MM.1S (cell line): ENCODE measurements around the gene NEBL.

Experiments used
- DNase-seq: peaks from one replicate; pipeline ENCODE4 v3.0.0-alpha.2; 2015
- H2AFZ ChIP-seq: fragments of 300-600 bp; sonication (generic); 2 replicates; pipeline ENCODE4 v1.6.0; 2016; ENCODE audit warnings: antibody characterized with exemption, low read length
- H3F3A ChIP-seq: fragments of 300-600 bp; sonication (generic); 2 replicates; pipeline ENCODE4 v1.6.1; 2016; ENCODE audit warnings: mild to moderate bottlenecking, antibody characterized with exemption, low read length, moderate library complexity, mixed read lengths; ENCODE audit not compliant: insufficient read depth
- H3K27ac ChIP-seq: fragments of 300-600 bp; sonication (generic); 2 replicates; pipeline ENCODE4 v1.5.1; 2016; ENCODE audit warnings: mild to moderate bottlenecking, low read length
- H3K27me3 ChIP-seq: fragments of 300-600 bp; sonication (generic); replicated peaks from 2 replicates; pipeline ENCODE4 v1.6.0; 2016; ENCODE audit warnings: low read length; ENCODE audit not compliant: insufficient read depth
- H3K36me3 ChIP-seq: fragments of 300-600 bp; sonication (generic); replicated peaks from 2 replicates; pipeline ENCODE4 v1.6.1; 2016; ENCODE audit warnings: mild to moderate bottlenecking, low read length, mixed read lengths; ENCODE audit not compliant: insufficient read depth
- H3K4me1 ChIP-seq: fragments of 300-600 bp; sonication (generic); 2 replicates; pipeline ENCODE4 v1.6.1; 2016; ENCODE audit warnings: low read length, mixed read lengths
- H3K4me2 ChIP-seq: fragments of 300-600 bp; sonication (generic); 2 replicates; pipeline ENCODE4 v1.6.0; 2016; ENCODE audit warnings: low read depth, low read length
- H3K4me3 ChIP-seq: fragments of 300-600 bp; sonication (generic); 2 replicates; pipeline ENCODE4 v1.5.1; 2016; ENCODE audit warnings: low read length, mixed read lengths
- H3K79me2 ChIP-seq: fragments of 300-600 bp; sonication (generic); 2 replicates; pipeline ENCODE4 v1.6.1; 2016; ENCODE audit warnings: mixed run types, low read length, mixed read lengths
- H3K9ac ChIP-seq: fragments of 300-600 bp; sonication (generic); 2 replicates; pipeline ENCODE4 v1.6.1; 2016; ENCODE audit warnings: low read length, mixed read lengths
- H3K9me2 ChIP-seq: fragments of 300-600 bp; sonication (generic); replicated peaks from 2 replicates; pipeline ENCODE4 v1.6.1; 2016; ENCODE audit warnings: mild to moderate bottlenecking, low read length, mixed read lengths; ENCODE audit not compliant: insufficient read depth
- H3K9me3 ChIP-seq: fragments of 300-600 bp; sonication (generic); replicated peaks from 2 replicates; pipeline ENCODE4 v1.6.1; 2016; ENCODE audit warnings: mild to moderate bottlenecking, low read length, mixed read lengths; ENCODE audit not compliant: insufficient read depth
- H4K20me1 ChIP-seq: fragments of 300-600 bp; sonication (generic); 2 replicates; pipeline ENCODE4 v1.6.1; 2016; ENCODE audit warnings: mild to moderate bottlenecking, low read length, moderate library complexity, mixed read lengths; ENCODE audit not compliant: insufficient read depth
- EZH2 ChIP-seq: fragments of 300-600 bp; sonication (generic); optimal IDR thresholded peaks from 2 replicates; pipeline ENCODE3; 2017; ENCODE audit warnings: low read depth, mild to moderate bottlenecking, antibody characterized with exemption, low read length, mixed read lengths
- EZH2phosphoT487 ChIP-seq: fragments of 300-600 bp; sonication (generic); IDR thresholded peaks from 2 replicates; pipeline ENCODE4 v1.6.1; 2018; ENCODE audit warnings: antibody characterized with exemption, low read length
- TF ChIP-seq, protein P1 (sequence below): fragments of 300-600 bp; sonication (generic); IDR thresholded peaks from 2 replicates; pipeline ENCODE4 v1.5.1; 2016; ENCODE audit warnings: antibody characterized with exemption, low read length, mixed read lengths

The NEBL gene

DNA sequence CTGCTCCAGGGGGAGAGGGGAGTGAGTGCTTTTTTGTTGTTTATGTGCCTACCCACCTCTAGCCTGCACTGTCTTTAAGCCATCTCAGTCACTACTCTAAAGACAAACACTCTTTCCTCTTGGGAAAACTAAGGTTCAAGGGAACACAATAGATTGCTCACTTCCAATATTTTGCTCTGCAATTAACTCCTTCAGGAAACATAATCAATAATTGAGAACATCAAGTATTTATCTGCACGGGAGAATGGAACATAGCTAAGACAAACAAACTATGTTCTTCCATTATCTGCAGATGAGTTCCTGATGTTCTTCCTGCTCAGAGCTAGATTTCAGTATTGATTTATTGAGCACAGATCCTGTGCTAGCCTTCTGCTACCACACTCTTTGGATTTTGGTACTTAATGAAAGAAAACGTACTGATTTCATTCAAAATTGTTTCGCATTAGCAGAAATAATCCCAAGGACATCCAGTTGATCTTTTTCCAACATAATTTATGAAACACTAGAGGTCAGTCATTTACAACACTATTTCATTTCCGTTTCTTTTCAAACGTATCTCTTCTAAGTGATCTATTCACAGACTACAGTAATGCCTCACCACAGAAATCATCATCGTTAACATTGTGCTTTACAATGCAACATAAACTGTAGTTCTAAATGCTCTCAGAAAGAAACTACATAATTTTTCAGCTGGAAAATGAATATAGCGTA, 8.3 kb downstream of the NEBL start:
- Histone ChIP-seq H3K4me3 (no peak overlapping the region), H3F3A (no peaks in the 10 kb centered on the region), H4K20me1 (no peaks in the 10 kb centered on the region), H3K9me3 (no peaks in the 10 kb centered on the region), H3K9ac (no peak overlapping the region), H3K4me1 (peaks cover 6% of the 10 kb centered on the region), H3K27me3 (no peaks in the 10 kb centered on the region), H3K4me2 (no peak overlapping the region), H3K27ac (no peak overlapping the region), H3K9me2 (no peaks in the 10 kb centered on the region), H3K36me3 (no peaks in the 10 kb centered on the region), H3K79me2 (no peaks in the 10 kb centered on the region), H2AFZ (no peak overlapping the region)
- TF ChIP-seq EZH2 (no peak), EZH2phosphoT487 (no peak)
- TF ChIP-seq, protein P1, sequence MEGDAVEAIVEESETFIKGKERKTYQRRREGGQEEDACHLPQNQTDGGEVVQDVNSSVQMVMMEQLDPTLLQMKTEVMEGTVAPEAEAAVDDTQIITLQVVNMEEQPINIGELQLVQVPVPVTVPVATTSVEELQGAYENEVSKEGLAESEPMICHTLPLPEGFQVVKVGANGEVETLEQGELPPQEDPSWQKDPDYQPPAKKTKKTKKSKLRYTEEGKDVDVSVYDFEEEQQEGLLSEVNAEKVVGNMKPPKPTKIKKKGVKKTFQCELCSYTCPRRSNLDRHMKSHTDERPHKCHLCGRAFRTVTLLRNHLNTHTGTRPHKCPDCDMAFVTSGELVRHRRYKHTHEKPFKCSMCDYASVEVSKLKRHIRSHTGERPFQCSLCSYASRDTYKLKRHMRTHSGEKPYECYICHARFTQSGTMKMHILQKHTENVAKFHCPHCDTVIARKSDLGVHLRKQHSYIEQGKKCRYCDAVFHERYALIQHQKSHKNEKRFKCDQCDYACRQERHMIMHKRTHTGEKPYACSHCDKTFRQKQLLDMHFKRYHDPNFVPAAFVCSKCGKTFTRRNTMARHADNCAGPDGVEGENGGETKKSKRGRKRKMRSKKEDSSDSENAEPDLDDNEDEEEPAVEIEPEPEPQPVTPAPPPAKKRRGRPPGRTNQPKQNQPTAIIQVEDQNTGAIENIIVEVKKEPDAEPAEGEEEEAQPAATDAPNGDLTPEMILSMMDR, result no peak
- no peak for DNase-seq

DNA sequence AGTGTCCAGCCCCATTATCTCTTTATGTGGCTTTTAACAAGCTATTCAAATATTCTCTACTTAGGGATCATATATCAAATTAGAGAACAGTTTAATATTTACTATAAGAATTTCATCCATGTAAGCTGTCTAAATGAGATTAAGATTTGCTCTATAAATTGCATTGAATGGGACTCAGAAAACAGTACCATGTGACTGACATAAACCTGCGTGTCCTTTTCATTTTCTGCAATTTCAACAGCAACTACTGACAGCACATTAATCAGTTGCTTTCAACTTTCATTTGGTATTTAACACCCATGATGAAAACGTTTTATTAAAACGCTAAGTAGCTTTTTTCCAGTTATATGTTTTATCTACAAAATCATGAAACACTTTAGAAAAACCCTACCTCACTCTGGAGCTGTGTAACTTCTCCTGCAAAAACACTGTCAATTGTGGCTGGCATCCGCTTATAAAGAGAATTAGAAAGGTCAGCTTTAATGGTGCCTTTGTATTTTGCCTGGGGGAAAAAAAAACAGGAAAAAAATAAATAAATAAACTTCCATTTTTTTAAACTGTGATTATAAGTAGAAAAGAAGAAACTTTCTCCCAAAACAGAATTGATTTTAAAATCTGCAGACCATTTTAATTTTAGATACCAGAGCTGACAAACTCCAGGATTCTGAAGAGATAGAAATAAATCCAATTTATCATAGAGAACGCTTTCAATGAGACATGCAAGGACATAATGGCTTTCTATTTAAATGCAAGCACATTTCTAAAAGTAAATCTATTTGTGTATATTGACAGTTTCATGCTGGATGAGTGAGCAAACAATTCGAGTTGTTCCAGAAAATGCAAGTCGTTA, 9.2 kb downstream of the NEBL start:
- H3K36me3 ChIP-seq, result no peaks in the 10 kb centered on the region
- H3K4me2 ChIP-seq, result no peak overlapping the region
- no peak overlapping the region for H2AFZ ChIP-seq
- no peaks in the 10 kb centered on the region for H3K27me3 ChIP-seq
- H3K9me3 ChIP-seq, result no peaks in the 10 kb centered on the region
- no peaks in the 10 kb centered on the region for H3K9me2 ChIP-seq
- no peaks in the 10 kb centered on the region for H3K79me2 ChIP-seq
- no peak for DNase-seq
- no peak overlapping the region for H3K27ac ChIP-seq
- peaks cover 6% of the 10 kb centered on the region for H3K4me1 ChIP-seq
- H3K4me3 ChIP-seq, result no peak overlapping the region
- no peaks in the 10 kb centered on the region for H4K20me1 ChIP-seq
- TF ChIP-seq EZH2 (no peak), EZH2phosphoT487 (no peak)
- TF ChIP-seq, protein P1, result no peak
- no peak overlapping the region for H3K9ac ChIP-seq
- H3F3A ChIP-seq, result no peaks in the 10 kb centered on the region

DNA sequence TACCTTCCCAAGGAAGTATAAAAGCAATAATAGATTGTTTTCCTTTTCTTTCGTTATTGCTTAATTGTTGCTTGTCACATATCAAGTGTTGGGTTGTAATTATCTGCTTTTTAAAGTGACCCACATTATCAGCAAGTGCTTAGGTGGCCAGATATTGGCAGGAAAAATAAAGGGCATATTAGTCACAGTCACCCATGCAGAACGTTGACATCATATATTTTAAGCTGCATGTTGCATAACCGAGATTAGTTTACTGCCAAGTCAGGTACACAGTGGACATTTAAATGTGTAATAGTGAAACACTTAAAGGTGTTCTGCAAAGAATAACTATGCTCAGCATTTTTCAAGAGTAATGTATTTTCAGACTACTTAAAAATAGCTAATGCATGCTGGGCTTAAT, 11.4 kb downstream of the NEBL start:
- Histone ChIP-seq H4K20me1 (no peaks in the 10 kb centered on the region), H3K79me2 (no peaks in the 10 kb centered on the region), H3K9ac (no peak overlapping the region), H3K27me3 (no peaks in the 10 kb centered on the region), H2AFZ (no peak overlapping the region), H3K9me3 (no peaks in the 10 kb centered on the region), H3K4me2 (peak overlapping the region; percentile 14; the same call in 1 of the 2 replicates), H3K4me1 (peaks cover 6% of the 10 kb centered on the region), H3F3A (no peaks in the 10 kb centered on the region), H3K36me3 (no peaks in the 10 kb centered on the region), H3K9me2 (no peaks in the 10 kb centered on the region), H3K27ac (no peak overlapping the region), H3K4me3 (no peak overlapping the region)
- TF ChIP-seq, protein P1, result no peak
- TF ChIP-seq EZH2, result no peak
- TF ChIP-seq EZH2phosphoT487, result no peak
- DNase-seq, result peak; percentile 81
